HepG2 (cell line): ENCODE data around the gene CNTF. TPM values are rescaled to one million over a fixed set of nuclear protein-coding genes. Genes with fewer than 3 reads are reported as not detected.

Source experiments
- AHDC1 ChIP-seq: sonication (generic); formaldehyde crosslinking; IDR thresholded peaks from 2 replicates; pipeline ENCODE4 v1.5.1; 2020; ENCODE audit warnings: mild to moderate bottlenecking, missing genetic modification reagents, borderline replicate concordance
- CBX1 ChIP-seq: IDR thresholded peaks from one replicate; pipeline ENCODE4 v1.6.1; 2016; ENCODE audit warnings: antibody characterized with exemption, low read depth
- JUN ChIP-seq: sonication (generic); formaldehyde crosslinking; IDR thresholded peaks from 2 replicates; pipeline ENCODE4 v1.4.0; 2020; ENCODE audit warnings: mild to moderate bottlenecking, missing genetic modification reagents
- JUNB ChIP-seq: sonication (generic); formaldehyde crosslinking; IDR thresholded peaks from 2 replicates; pipeline ENCODE4 v1.8.0; 2022; ENCODE audit warnings: missing genetic modification reagents, mild to moderate bottlenecking, borderline replicate concordance
- KMT2B ChIP-seq: IDR thresholded peaks from 2 replicates; pipeline ENCODE4 v1.6.1; 2016; ENCODE audit warnings: missing genetic modification reagents, missing compliant biosample characterization
- NONO ChIP-seq, 2 experiments: fragments of 450-650 bp in 1 of 2; sonication (generic) in 1 of 2; formaldehyde crosslinking in 1 of 2; IDR thresholded peaks in 1 of 2; conservative IDR thresholded peaks in 1 of 2; 2 replicates each; pipeline versions ENCODE4 v1.6.1 to v1.8.0; 2017 to 2022; ENCODE audit warnings: mild to moderate bottlenecking in 1 of 2, missing genetic modification reagents in 1 of 2, moderate library complexity in 1 of 2
- RFXAP ChIP-seq: sonication (generic); formaldehyde crosslinking; IDR thresholded peaks from 2 replicates; pipeline ENCODE4 v1.4.0; 2020; ENCODE audit warnings: missing genetic modification reagents, borderline replicate concordance
- SCMH1 ChIP-seq: sonication (generic); formaldehyde crosslinking; IDR thresholded peaks from 2 replicates; pipeline ENCODE4 v1.9.0; 2021; ENCODE audit warnings: missing genetic modification reagents, mild to moderate bottlenecking, borderline replicate concordance
- SP2 ChIP-seq: sonication (generic); formaldehyde crosslinking; IDR thresholded peaks from 2 replicates; pipeline ENCODE4 v1.5.1; 2020; ENCODE audit warnings: mild to moderate bottlenecking, missing genetic modification reagents
- SSRP1 ChIP-seq: IDR thresholded peaks from 2 replicates; pipeline ENCODE4 v1.6.1; 2016; ENCODE audit warnings: control low read depth
- ZBTB33 ChIP-seq: sonication (generic); formaldehyde crosslinking; IDR thresholded peaks from 2 replicates; pipeline ENCODE4 v1.4.0; 2020; ENCODE audit warnings: missing genetic modification reagents
- ZNF10 ChIP-seq: sonication (generic); formaldehyde crosslinking; IDR thresholded peaks from 2 replicates; pipeline ENCODE4 v1.4.0; 2020; ENCODE audit warnings: mild to moderate bottlenecking, low read depth, missing genetic modification reagents, borderline replicate concordance
- ZNF24 ChIP-seq: fragments of 450-650 bp; IDR thresholded peaks from 2 replicates; pipeline ENCODE4 v1.6.1; 2017; ENCODE audit warnings: antibody characterized with exemption, mild to moderate bottlenecking
- ZSCAN12 ChIP-seq: sonication (generic); formaldehyde crosslinking; IDR thresholded peaks from 2 replicates; pipeline ENCODE4 v1.9.0; 2021; ENCODE audit warnings: mild to moderate bottlenecking, missing genetic modification reagents
- polyA plus RNA-seq, 8 experiments: library from polyadenylated mRNA; depleted of rRNA in 3 of 8; stranded (reverse) in 7 of 8; unstranded in 1 of 8; fragments of >200 nt; fragmentation: Illumina TruSeq in 4 of 8; extraction: Trizol in 4 of 8; gene quantifications; 2 replicates each; pipeline versions ENCODE4 v1.2.1 to v1.2.3, GENCODE V29; 2011 to 2016; ENCODE audit warnings: low read depth in 4 of 8, missing spikeins in 1 of 8, mixed read lengths in 1 of 8; ENCODE audit not compliant: insufficient read depth in 1 of 8
- total RNA-seq, 5 experiments: library from RNA; depleted of rRNA; stranded (reverse); fragments of >200 nt; fragmentation: Illumina TruSeq; extraction: Trizol; gene quantifications; 2 replicates each; pipeline ENCODE4 v1.2.3, GENCODE V29; 2016; ENCODE audit warnings: low read depth in 1 of 5
- TF ChIP-seq, protein P1 (sequence below): sonication (generic); formaldehyde crosslinking; IDR thresholded peaks from 2 replicates; pipeline ENCODE4 v1.5.0; 2020; ENCODE audit warnings: mild to moderate bottlenecking, missing genetic modification reagents, borderline replicate concordance

Gene CNTF
- total and polyA plus RNA-seq, 2 of the 13 experiments (the other 11 are each of a cell fraction or from before 2014, with no cell fraction given): 0.51 to 2.3 TPM

DNA sequence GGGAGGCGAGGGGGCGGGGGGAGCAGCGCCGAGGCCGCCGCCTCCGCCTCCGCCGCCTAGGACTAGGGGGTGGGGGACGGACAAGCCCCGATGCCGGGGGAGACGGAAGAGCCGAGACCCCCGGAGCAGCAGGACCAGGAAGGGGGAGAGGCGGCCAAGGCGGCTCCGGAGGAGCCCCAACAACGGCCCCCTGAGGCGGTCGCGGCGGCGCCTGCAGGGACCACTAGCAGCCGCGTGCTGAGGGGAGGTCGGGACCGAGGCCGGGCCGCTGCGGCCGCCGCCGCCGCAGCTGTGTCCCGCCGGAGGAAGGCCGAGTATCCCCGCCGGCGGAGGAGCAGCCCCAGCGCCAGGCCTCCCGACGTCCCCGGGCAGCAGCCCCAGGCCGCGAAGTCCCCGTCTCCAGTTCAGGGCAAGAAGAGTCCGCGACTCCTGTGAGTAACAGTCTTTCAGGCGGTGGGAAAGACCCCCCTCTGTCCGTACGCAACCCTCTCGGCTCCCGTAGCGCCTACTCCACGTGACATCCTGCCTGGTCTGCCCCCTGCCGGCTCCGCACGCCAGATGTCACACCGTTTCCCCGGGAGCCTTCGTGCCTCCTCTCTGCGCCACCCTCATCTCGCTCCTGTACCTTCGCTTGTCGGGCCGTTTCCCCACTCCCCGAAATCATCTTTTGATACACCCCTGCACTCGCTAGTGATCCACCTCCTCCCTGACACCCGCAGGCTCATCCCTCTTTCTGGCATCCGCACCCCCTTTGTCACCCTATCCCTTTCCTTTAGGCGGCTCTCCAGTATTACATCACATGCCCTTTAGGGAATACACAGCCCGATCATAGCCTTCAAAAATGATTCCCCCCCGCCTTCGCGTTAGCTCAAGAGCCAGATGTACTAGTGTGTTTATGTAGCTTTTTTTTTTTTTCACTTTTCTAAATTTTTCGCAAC lies 43.0 kb upstream of the CNTF start (continued):
- TF ChIP-seq, protein P1, sequence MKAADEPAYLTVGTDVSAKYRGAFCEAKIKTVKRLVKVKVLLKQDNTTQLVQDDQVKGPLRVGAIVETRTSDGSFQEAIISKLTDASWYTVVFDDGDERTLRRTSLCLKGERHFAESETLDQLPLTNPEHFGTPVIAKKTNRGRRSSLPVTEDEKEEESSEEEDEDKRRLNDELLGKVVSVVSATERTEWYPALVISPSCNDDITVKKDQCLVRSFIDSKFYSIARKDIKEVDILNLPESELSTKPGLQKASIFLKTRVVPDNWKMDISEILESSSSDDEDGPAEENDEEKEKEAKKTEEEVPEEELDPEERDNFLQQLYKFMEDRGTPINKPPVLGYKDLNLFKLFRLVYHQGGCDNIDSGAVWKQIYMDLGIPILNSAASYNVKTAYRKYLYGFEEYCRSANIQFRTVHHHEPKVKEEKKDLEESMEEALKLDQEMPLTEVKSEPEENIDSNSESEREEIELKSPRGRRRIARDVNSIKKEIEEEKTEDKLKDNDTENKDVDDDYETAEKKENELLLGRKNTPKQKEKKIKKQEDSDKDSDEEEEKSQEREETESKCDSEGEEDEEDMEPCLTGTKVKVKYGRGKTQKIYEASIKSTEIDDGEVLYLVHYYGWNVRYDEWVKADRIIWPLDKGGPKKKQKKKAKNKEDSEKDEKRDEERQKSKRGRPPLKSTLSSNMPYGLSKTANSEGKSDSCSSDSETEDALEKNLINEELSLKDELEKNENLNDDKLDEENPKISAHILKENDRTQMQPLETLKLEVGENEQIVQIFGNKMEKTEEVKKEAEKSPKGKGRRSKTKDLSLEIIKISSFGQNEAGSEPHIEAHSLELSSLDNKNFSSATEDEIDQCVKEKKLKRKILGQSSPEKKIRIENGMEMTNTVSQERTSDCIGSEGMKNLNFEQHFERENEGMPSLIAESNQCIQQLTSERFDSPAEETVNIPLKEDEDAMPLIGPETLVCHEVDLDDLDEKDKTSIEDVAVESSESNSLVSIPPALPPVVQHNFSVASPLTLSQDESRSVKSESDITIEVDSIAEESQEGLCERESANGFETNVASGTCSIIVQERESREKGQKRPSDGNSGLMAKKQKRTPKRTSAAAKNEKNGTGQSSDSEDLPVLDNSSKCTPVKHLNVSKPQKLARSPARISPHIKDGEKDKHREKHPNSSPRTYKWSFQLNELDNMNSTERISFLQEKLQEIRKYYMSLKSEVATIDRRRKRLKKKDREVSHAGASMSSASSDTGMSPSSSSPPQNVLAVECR (CRISPR knock-in tag): peak; percentile 94; the same call in 1 of the 2 replicates
- no peak for TF ChIP-seq AHDC1
- peak; percentile 54; the same call in 1 of the 2 replicates for TF ChIP-seq SP2 (CRISPR knock-in tag)
- no peak for TF ChIP-seq RFXAP (CRISPR knock-in tag)
- no peak for TF ChIP-seq NONO (IDR thresholded peaks at IDR 0.05)
- peak; percentile 70 for TF ChIP-seq NONO (CRISPR knock-in tag; conservative IDR thresholded peaks at IDR 0.05)
- no peak for TF ChIP-seq JUNB (CRISPR knock-in tag)
- TF ChIP-seq ZNF24: no peak
- peak; percentile 97 for TF ChIP-seq KMT2B (CRISPR knock-in tag)
- peak; percentile 81 for TF ChIP-seq CBX1
- TF ChIP-seq SSRP1 (CRISPR knock-in tag): no peak
- no peak for TF ChIP-seq JUN (CRISPR knock-in tag)
- no peak for TF ChIP-seq ZSCAN12 (CRISPR knock-in tag)
- TF ChIP-seq ZNF10 (CRISPR knock-in tag): no peak
- peak; percentile 47; the same call in 1 of the 2 replicates for TF ChIP-seq ZBTB33
- TF ChIP-seq SCMH1 (CRISPR knock-in tag): no peak
